ENCODE data around the gene FSIP1.

Gene FSIP1

DNA sequence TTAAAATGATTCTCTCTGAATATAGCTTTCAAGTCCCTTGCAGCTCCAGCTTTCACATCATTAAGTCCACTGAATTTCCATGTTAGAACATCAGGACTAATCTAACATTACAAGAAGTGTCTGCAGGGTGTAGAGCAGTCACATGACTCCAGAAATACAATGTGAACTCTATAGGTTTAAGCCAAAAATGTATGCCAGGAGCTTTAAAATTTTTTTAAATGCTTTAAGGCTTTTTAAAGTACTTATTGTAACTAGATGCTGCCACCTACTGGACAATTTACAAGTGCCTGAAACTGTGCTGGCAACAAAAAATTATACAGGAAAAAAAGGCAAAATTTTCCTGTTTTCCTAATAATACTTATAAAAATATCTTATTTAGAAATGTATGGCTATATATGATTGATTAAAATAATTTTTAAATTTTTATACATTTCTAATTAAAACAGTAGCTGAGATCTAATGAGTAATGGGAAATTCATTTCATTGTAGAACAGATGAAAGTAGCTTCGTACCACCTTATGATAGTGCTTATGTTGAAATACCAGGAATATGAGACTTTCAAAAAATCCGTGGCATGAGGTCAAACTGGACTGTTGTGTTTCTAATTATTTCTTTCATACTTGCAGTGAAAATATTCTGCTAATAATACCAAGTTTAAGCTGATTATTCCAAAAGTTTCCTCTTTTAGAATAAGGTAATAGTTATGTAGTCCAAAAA is 25.7 kb downstream of the FSIP1 start:
- DNase-seq: no peak

DNA sequence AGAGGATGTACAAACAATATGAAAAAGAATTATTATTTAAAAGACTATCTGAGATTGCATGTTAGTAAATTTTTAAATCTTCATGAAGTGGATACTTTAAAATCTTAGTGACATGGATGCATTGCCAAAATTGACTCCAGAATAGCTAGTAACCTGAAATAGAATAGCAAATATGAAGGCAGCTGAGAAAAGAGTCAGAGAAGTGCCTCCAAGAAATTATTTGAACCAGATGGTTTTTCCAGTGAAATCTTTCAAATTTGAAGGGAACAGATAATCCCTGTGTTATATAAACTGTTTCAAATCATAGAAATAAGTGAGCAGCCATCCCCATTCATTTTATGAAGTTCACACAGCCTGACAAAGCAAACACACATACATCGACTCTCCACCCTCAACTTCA is 29.6 kb downstream of the FSIP1 start:
- no peak for DNase-seq

DNA sequence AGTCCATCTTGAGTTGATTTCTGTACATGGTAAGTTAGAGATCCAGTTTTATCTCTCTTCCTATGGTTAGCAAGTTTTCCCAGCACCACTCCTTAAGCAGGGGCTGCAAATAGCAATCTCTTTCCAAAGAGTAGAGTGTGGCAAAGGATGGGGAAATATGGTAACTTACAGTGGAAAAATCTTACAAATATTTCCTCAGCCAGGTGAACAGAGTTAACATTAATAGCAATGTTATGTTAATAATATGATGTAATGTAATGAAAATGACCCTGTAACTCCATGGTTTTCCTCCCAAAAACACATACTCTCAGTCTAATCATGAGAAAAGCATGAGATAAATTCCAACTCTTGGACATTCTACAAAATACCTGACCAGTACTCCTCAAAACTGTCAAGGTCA is 30.4 kb downstream of the FSIP1 start:
- no peak for DNase-seq

DNA sequence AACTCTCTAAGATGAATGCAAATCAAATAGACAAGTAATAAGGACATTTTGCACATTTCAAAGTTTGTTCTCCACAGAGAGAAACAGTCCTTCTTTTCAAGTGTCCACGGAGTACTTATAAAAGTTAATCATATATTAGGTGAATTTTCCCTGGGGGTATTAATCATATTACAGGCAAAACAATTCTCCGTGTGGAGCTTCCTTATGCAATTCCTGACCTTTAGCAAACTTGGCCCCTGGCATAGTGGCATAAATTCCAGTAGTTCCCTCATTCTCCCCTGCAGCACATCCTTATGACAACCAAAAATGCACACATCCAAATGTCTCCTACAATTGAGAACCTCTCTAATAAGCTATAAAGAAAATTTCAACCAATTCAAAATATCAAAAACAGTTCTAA is 34.4 kb downstream of the FSIP1 start:
- no peak for DNase-seq

DNA sequence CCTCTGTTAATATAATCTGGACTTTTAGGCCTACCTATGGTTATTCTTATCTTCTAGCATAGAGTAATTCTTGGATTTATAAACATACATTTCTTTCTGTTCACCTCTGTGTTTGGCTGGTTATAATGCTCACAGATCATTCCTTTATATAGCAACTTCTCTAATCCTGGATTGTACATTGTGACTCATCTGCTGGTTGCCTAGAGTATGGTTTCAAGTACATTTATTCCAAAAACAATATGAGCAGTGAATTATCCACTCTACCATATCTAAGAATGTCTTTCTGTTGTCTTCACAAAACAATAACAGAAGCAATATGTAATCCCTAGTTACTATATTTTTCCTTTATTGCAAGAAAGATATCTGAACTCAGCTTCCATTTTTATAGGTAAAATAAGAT is 35.3 kb downstream of the FSIP1 start:
- DNase-seq: no peak

DNA sequence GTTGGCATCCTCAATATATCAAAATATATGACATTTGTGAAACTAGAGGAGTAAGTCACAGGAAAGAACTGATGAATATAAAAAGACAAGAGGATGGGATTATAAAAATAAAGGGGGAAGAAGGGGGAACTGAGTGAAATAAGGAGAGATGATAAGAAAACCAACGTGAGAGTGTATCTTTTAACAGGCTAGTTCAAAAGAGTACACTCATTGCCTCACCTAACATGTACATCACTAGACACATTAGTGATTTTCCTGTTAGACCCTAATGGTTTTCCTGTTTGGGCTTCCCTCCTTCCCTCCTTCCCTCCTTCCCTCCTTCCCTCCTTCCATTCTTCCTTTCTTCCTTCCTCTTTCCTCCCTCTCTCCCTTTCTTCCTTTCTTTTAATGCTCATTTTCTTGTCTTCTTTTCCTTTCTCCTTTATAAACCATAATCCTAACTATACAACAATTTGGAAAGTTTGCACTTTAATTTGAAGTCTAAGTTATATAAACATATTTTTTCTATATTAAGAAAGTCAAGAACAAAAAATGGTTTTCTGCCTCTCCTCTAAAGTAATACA is 35.8 kb downstream of the FSIP1 start:
- no peak for DNase-seq

DNA sequence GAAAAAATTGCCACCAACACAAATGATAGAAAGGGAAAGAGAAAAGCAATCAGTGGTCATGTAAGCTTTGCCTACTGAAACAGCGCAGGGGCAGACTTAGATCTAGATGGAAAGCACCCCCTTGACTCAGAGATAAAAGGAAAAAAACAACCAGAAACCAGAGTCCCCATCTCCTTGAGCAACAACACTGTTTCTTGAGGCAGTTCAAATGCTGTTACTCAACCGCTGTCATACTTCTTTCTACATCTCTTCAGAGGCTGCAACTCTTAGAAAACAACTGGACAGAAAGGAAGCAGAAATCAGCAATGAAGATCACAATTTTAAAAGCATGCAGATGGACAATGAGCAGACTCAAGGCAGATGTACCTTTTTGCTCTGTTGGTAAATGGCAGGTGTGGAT is 36.5 kb downstream of the FSIP1 start:
- DNase-seq: no peak

DNA sequence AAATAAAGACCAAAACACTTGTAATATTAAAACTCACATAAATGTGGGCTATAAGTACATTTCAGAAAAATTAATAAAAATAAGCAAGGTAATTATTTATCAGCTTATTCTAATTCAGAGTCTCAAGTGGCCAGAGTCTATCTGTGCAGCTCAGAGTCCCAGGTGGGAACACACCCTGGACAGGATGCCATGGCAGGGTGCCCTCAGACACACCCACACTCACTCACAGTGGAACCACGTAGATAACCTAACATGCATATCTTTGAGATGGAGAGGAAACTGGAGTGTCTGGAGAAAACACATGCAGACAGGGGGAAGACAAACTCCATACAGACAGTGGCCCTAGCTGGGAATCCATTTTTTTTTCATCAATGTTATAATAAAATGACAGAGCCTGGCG is 37.2 kb downstream of the FSIP1 start:
- no peak for DNase-seq

DNA sequence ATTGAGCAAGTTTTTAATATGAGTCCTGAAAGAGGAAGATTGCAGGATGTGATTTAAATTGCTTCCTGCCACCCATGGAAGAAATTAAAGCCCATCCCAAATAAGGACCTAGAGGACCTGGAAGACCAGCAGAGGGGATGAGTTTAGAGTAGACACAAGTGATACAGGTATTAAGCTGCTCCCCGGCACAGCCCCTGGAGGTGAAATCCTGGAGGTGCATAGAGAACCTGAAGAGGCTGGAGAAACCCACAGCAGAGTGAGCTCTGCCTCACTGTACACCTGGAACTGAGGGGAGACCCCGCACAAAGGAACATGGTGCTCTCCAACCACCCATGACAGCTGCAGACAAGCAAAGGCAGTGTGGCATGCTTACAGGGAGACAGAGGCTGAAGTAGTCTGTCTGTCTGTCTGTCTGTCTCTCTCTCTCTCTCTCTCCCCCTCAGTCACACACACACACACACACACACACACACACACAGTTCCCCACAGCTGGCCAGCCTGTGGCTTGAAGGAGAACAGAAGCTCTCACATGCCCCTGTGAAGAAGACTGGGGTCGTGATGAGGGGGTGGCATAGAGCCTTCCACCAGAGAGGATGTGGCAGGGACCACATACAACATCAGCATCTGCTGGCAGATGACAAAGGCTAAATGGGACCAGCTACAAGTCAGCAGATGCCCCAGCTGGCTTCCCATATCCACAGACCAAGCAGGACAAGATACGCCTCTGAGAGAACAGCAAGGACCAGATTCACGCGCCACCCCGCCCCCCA is 38.1 kb downstream of the FSIP1 start:
- DNase-seq: no peak

DNA sequence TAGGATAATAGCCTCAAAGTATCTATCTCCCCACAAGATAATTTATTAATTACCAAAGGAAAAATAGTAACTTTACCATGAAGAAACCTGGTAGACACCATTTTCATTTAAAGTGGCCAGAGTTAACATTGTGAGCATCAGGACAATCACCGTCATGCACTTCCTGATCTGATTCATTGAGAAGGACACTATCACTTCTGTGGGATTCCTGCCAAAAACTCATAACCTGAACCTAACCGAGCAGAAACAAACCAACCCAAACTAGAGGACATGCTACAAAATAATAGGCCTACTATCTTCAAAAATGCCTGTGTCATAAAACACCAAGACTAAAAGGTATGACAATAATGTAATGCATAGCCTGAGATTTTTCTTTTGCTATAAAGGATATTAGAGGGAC is 39.0 kb downstream of the FSIP1 start:
- DNase-seq: no peak

DNA sequence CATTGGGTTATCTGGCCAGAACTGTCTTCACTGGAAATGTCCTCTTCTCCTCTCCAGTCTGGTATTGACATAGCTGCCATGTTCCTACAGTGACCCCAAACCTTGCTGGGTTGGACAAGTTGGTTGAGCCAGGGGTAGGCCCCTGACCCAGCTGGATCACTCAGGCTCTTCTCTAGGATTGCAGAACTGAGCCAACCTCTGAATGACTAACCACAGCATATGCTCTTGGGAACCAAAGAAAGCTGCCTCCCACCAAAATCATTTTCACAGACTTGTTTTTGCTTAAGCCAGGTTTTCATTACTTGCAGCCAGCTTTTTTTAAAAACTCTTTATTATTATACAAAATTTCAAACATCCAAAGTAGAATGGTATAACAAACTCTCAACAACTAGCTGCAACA is 41.4 kb downstream of the FSIP1 start:
- no peak for DNase-seq

DNA sequence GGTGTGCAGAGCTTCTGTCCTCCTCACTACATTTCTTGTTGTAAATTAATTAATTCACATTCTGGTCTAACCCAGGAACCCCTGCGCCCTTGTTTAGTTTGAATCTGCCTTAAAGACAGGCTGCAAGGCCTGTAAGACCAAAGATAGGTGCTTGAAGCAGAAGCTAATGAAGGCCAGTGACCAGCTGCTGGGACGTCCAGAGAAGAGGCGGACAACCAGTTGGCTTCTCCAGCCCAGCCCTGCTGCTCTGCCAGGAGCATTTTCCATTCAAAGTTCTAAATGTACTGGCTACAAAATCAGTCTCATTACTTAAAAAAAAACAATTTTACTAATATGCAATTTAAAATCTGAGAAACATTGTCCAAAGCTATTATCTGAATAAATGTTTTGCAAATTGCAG is 43.6 kb downstream of the FSIP1 start:
- no peak for DNase-seq

DNA sequence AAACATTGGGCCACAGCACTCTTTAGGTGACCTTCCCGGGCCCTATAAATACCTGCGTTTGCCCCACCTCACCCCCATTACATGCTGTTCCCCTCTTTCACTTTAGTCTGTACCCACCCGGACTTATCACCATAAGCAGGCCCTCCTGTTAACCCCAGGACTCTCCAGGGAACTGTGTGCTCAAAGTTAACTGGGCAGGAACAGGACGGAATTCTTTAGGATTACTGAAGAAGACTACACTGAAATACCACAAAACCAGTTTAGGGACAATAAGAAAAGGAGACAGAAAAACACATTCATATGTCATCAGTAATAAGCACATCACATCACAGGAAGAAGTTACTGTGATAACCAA is 45.5 kb downstream of the FSIP1 start:
- no peak for DNase-seq

DNA sequence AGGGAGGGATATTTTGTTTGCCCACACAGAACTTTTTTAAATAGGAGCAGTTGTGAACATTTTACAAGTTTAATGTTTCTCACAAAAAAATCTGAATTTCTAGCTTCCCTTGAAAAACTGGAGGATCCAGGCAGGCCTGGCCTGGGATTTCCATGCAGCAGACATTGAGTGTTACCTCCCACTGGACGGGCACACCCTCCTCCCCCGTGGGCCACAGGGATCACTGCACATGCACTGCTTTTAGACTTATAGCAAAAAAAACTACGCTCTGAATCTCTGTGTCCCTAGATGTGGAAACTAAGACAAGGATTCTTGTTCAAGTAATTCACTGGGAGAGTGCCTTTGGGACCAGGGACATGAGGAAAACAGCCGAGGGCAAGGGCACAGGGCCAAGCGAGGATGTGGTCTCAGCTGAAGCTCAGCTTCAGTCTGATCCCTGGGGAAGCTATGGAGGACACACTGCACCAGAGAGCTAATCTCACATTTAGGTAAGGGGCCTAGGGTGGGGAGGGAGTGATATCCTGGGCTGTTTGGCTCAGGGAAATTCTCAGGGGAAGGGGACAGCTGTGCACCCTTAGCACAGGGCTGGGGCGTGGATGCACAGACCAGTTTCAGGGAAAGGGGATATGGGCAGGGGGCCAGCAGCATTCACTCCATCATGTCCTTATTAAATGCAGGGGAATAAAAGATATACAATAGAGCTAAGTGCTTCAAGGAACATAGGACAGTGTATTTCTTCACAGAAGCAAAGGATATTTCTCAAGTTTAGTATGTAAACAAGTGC is 46.0 kb downstream of the FSIP1 start:
- no peak for DNase-seq

DNA sequence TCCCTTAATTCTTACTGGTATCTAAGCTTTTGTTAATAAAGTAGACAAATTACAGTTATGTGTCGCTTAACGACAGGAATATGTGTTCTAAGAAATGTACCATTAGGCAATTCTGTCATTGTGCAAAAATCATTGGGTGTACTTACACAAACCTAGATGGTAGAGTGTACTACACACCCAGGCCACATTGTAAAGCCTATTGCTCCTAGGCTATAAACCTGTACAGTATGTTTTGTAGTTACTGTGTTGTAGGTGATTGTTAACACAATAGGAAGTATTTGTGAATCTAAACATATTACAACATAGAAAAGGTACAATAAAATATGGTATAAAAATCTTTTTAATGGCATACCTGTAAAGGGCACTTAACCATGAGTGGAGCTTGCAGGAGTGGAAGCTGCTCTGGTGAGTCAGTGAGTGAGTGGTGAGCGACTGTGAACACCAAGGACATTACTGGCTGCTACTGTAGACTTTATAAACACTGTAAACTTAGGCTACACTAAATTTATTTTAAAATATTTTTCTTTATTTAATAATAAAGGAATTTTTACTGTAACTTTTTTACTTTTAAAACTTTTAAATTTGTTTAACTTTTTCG is 47.4 kb downstream of the FSIP1 start:
- DNase-seq: no peak

DNA sequence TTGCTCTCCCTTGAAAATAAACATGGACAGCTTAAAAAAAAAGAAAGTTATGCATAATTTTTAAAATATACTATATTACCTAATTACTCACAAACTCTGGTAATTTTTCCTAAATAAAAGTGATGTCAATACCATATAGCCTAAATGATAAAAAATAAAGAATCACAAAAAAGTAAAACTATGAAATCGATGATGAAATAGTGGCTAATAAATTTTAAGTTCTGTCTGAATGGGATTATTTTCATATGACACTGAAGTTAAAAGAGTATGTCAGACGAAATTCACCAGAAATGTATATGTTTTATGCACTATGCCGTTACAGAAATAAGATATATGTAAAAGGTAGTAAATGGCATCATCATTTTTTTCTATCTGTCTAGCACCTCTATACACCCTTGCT is 51.4 kb downstream of the FSIP1 start:
- DNase-seq: no peak

DNA sequence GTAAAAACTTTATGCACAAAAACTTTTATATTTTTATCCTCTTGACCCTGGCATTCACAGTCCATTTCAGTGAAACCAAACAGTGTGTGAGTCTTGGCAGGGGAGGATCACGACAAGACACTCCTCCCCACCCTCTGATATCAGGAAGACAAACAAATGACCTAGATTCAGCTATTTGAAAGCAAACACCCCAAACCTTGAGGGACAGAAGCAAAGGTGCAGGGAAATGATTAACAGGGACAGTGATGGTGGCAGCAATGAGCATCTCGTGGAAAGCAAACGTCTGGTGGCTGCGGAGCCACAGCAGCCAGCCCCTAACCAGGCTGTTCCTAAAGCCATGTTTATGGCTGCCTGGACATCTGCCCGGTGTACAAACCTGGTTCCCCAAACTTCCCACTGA is 52.1 kb downstream of the FSIP1 start:
- no peak for DNase-seq

DNA sequence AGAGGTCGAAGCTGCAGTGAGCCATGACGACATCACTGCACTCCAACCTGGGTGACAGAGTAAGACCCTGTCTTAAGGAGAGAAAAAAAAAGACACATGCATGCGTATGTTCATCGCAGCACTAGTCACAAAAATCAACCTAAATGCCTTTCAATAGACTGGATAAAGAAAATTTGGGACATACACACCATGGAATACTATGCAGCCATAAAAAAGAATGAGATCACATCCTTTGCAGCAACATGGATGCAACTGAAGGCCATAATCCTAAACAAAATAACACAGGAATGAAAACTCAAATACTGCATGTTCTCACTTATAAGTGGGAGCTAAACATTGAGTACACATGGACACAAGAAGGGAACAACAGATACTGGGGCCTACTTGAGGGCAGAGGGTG is 53.1 kb downstream of the FSIP1 start:
- no peak for DNase-seq

DNA sequence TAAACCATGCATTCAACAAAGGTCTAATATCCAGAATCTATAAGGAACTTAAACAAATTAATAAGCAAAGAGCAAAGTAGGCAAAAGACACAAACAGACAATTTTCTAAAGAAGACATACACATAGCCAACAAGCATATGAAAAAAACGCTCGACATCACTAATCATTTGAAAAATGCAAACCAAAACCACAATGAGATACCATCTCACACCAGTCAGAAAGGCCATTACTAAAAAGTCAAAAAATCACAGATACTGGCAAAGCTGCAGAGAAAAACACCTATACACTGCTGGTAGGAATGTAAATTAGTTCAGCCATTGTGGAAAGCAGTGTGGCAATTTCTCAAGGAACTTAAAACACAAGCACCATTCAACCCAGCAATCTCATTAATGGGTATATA is 53.8 kb downstream of the FSIP1 start:
- no peak for DNase-seq

DNA sequence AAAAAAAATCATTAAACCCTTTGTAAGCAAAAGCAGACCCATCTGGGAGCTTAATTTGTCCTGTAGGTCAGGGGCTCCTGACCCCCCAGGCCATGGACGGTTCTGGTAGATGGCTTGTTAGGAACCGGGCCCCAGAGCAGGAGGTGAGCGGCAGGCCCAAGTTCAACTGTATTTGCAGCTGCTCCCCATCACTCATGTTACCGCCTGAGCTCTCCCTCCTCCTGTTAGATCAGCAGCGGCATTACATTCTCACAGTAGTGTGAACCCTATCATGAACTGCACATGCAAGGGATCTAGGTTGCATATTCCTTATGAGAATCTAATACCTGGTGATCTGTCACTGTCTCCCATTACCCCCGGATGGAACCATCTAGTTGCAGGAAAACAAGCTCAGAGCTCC is 60.7 kb downstream of the FSIP1 start:
- no peak for DNase-seq

DNA sequence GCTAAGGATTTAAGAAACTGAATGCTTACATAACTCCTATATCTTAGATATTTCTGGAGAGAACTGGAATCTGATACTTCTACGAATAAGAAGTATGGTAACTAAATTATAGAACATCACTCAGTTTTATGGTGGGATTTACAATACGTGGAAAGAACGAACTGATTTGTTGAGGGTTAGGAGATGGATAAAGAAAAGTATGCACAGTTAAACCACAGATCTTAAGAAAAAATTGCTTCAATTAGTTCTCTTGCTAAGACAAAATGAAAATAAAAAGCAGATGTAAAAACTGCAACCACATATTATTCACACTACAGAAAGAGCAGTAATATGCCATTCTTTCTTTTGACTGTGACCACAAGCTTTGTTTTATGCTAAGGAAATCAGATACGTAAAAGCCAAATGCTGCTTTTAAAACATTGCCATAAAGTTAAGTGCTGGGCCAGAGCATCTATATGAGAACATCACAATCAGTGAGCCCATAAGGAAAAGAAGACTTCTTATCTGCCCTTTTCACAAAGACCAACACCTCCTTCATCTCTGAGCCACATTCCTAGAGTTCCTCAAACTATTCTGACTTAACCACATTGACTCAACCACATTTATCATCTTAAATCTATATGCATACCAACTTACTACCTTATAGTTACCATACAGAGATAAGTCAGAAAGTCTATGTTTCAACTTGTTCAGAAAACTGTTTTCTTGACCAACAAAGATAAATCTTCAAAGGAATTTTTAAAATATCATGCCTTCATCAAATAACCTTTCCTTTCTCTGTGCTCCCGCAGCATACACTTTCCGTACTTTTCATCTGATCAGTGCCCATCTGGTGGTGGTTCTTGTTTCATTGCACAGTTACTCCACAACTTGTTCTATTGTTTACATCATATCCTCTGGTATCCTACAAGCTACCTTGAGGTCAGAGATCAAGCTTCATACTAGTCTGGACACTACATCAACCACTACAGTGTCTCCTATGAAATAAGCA is 61.7 kb downstream of the FSIP1 start:
- no peak for DNase-seq

DNA sequence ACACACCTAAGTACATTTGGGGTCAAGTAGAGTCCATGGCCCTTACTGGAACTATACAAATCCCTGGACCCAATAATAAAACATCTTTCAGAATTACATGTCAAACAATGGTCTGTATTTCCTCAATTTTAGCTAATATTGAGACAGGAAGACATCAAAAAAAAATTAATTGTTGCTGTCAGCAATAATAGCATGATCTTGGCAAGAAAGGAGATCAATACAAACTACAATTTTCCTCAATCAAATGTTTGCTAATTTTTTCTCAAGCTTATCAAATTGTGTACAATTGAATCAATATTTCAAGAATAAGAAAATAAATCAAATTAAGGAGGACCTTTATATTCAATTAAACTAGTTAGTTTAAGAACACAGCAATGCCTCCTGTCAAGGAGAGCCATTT is 62.6 kb downstream of the FSIP1 start:
- DNase-seq: no peak
